Transverse colon (tissue), 3 donors: ENCODE results near the gene POLA2.

Experiments
- POLR2A ChIP-seq: fragments of 450-650 bp; IDR thresholded peaks from one replicate; pipeline ENCODE4 v1.6.1; 2016; ENCODE audit warnings: antibody characterized with exemption, mild to moderate bottlenecking, moderate library complexity
- TF ChIP-seq, protein P1 (sequence below), 5 experiments: fragments of 200-600 bp in 3 of 5; fragments of 450-650 bp in 2 of 5; sonication (generic) in 3 of 5; IDR thresholded peaks; 1 replicate in 2 of 5; 2 replicates in 3 of 5; pipeline ENCODE4 v1.5.1; 2016 to 2017; ENCODE audit warnings: antibody characterized with exemption in 5 of 5, inconsistent platforms in 3 of 5, mild to moderate bottlenecking in 2 of 5, moderate library complexity in 1 of 5

- TF ChIP-seq, protein P1, sequence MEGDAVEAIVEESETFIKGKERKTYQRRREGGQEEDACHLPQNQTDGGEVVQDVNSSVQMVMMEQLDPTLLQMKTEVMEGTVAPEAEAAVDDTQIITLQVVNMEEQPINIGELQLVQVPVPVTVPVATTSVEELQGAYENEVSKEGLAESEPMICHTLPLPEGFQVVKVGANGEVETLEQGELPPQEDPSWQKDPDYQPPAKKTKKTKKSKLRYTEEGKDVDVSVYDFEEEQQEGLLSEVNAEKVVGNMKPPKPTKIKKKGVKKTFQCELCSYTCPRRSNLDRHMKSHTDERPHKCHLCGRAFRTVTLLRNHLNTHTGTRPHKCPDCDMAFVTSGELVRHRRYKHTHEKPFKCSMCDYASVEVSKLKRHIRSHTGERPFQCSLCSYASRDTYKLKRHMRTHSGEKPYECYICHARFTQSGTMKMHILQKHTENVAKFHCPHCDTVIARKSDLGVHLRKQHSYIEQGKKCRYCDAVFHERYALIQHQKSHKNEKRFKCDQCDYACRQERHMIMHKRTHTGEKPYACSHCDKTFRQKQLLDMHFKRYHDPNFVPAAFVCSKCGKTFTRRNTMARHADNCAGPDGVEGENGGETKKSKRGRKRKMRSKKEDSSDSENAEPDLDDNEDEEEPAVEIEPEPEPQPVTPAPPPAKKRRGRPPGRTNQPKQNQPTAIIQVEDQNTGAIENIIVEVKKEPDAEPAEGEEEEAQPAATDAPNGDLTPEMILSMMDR (IDR thresholded peaks at IDR 0.05): peak; percentile 31 to 44 (median 38)
- TF ChIP-seq POLR2A: no peak
Measured at GRCh38 chr11:65225279-65226102, 36.3 kb upstream of the POLA2 start.
